Mucosa of rectum (tissue), 2 donors: Measurements from ENCODE around the gene RILPL2.
A peak's percentile ranks its signal among the peaks of the same experiment; 100 is the strongest.
"Not testable (repeated sequence)": the region's sequence is repeated elsewhere in the genome, so short reads cannot be mapped to it uniquely, and the experiment has no call there.

Source experiments
- H3K27ac ChIP-seq, 2 donors: one replicate each; pipeline ENCODE4 v1.7.0; 2013; ENCODE audit warnings: inconsistent platforms in 2 of 2, low read depth in 2 of 2, low read length in 2 of 2
- H3K27me3 ChIP-seq, 2 donors: one replicate each; pipeline ENCODE4 v1.7.0; 2013; ENCODE audit warnings: low read length in 2 of 2; ENCODE audit not compliant: control insufficient read depth in 2 of 2, insufficient read depth in 2 of 2
- H3K36me3 ChIP-seq, 2 donors: one replicate each; pipeline ENCODE4 v1.7.0; 2013; ENCODE audit warnings: low read length in 2 of 2; ENCODE audit not compliant: control insufficient read depth in 2 of 2, insufficient read depth in 2 of 2
- H3K4me1 ChIP-seq, 2 donors: one replicate each; pipeline ENCODE4 v1.7.0; 2013; ENCODE audit warnings: low read length in 2 of 2, mild to moderate bottlenecking in 1 of 2; ENCODE audit not compliant: control insufficient read depth in 2 of 2, insufficient read depth in 2 of 2
- H3K4me3 ChIP-seq, 2 donors: one replicate each; pipeline ENCODE4 v1.7.0; 2013; ENCODE audit warnings: low read length in 2 of 2
- H3K9ac ChIP-seq, 2 donors: one replicate each; pipeline ENCODE4 v1.7.0; 2013; ENCODE audit warnings: low read length in 2 of 2, low read depth in 1 of 2, mild to moderate bottlenecking in 1 of 2
- H3K9me3 ChIP-seq, 2 donors: one replicate each; pipeline ENCODE4 v1.7.0; 2013; ENCODE audit warnings: low read length in 2 of 2; ENCODE audit not compliant: control insufficient read depth in 2 of 2
- donor health status: healthy.
- donor health status: Normal muscosa, but diverticular disease.

RILPL2 gene

DNA sequence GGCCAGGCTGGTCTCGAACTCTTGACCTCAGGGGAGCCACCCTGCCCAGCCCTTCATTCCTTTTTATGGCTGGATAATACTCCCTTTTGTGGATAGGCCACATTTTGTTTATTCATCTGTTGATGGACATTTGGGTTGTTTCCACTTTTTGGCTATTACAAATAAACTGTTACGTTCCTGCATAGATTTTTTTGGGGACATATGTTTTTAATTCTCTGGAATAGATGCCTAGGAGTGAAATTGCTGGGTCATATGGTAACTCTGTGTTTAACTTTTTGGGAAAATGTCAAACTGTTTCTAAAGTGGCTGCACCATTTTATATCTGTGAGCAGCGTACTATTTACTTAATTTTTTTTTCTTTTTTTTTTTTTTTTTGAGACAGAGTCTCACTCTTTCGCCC, 42.7 kb downstream of the RILPL2 start:
- Histone ChIP-seq H3K9ac (no peak overlapping the region), H3K27me3 (no peaks in the 10 kb centered on the region), H3K4me1 (peaks cover 12 to 22% of the 10 kb centered on the region in 2 donors), H3K9me3 (no peaks in the 10 kb centered on the region), H3K36me3 (peaks cover 46 to 49% of the 10 kb centered on the region in 2 donors), H3K4me3 (no peak overlapping the region), H3K27ac (no peak overlapping the region)

- H3K36me3 ChIP-seq: peaks cover 37 to 40% of the 10 kb centered on the region in 2 donors
- no peak overlapping the region for H3K9ac ChIP-seq
- no peak overlapping the region for H3K4me3 ChIP-seq
- no peaks in the 10 kb centered on the region for H3K9me3 ChIP-seq
- H3K27me3 ChIP-seq: no peaks in the 10 kb centered on the region
- peak overlapping the region in 1 of 2 donors; percentile 39 for H3K27ac ChIP-seq
- H3K4me1 ChIP-seq: peaks cover 17 to 22% of the 10 kb centered on the region in 2 donors
These were observed 44.7 kb downstream of the RILPL2 start for GRCh38 chr12:123391546-123392343.

- H3K4me3 ChIP-seq: peak overlapping the region in 1 of 2 donors; percentile 69
- peak overlapping the region in 1 of 2 donors; percentile 78 for H3K27ac ChIP-seq
- H3K9me3 ChIP-seq: no peaks in the 10 kb centered on the region
- peak overlapping the region in 1 of 2 donors; percentile 38 for H3K9ac ChIP-seq
- H3K4me1 ChIP-seq: peaks cover 15 to 17% of the 10 kb centered on the region in 2 donors
- peaks cover 28 to 30% of the 10 kb centered on the region in 2 donors for H3K36me3 ChIP-seq
- H3K27me3 ChIP-seq: no peaks in the 10 kb centered on the region
These were observed 45.7 kb downstream of the RILPL2 start for GRCh38 chr12:123390498-123391426.

DNA sequence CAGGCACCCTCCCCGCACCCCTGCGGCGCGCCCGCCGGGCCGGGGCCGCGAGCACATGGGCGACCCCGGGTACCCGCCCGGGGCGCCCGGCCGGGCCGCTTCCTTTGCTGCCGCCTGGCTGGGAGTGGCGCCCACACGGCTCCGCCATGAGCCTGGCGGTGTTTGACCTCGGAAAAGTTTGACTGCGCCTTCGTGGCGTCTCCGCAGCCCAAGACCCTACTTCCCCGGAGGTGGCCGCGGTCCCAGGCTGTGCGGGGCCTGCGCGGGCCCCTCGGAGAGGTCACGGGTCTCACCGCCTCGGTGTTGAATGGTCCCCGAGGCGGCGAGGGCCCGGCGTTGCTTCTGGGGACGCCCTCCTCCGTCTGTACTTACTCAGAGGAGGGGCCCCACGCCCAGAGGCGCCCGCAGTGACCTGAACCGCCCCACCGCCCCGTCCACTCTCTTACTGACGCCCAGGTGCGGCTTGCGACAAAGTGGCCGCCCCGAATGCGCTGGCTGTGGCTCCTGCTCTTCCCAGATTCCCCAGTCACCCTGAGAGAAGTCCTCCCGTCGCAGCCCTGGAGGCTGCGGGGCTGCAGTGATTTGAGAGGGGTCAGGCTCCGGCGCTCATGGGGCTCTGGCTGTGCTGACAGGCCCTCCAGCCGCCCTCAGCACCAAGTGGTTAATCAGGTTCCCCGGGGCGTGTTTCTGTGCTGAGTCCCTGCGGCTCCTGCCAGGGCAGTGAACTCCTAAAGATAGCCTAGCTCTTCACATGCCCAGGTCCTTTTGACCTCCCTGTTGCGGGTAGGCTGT, 46.7 kb downstream of the RILPL2 start:
- Histone ChIP-seq H3K36me3 (peaks cover 24 to 25% of the 10 kb centered on the region in 2 donors), H3K4me3 (peak overlapping the region; percentile 66 to 69), H3K27ac (peak overlapping the region; percentile 78 to 86), H3K27me3 (no peaks in the 10 kb centered on the region), H3K9ac (peak overlapping the region; percentile 63 to 68), H3K9me3 (no peaks in the 10 kb centered on the region), H3K4me1 (peaks cover 17 to 19% of the 10 kb centered on the region in 2 donors)

- peak overlapping the region; percentile 78 to 86 for H3K27ac ChIP-seq
- peak overlapping the region; percentile 66 to 69 for H3K4me3 ChIP-seq
- peak overlapping the region in 1 of 2 donors; percentile 68 for H3K9ac ChIP-seq
These were observed 47.4 kb downstream of the RILPL2 start for GRCh38 chr12:123388951-123389559.

DNA sequence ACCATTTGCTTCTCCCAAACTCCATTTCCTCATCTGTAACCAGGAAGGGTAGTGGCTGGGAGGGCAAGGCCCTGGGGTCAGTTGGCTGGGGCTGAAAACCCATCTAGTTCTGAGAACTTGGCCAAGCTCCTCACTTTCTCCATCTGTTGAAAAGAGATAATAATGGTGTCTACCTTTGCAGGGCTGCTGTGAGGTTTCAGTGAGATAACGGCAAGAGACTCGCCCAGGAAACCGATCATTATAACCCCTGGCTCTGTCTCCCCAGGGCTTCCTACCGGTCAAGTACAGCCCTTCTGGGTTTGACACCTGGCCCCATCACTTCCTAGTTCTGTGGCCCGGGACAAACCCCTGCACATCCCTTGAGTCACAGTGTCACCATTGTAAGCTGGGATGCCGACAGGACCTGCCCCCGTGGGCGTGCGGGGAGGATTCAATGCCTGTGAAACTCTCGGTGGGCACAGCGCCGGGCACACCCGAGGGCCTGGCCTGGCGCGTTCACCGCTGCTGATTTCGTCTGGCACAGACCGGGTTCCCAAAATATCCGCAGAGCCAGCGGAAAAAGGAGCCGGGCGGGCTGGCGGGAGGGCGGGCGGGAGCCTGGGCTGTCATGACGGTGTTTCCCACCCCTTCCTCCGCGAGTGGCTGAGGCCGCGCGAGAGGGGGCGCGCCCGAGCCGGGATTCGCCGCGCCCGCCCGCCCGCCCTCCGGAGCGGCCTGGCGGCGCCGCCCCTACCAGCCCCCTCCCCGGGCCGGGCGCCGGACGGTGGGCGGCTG, 48.1 kb downstream of the RILPL2 start:
- H3K27me3 ChIP-seq: no peaks in the 10 kb centered on the region
- peak overlapping the region; percentile 65 to 79 for H3K4me3 ChIP-seq
- H3K9me3 ChIP-seq: no peaks in the 10 kb centered on the region
- peaks cover 22 to 24% of the 10 kb centered on the region in 2 donors for H3K4me1 ChIP-seq
- peak overlapping the region; percentile 86 to 89 for H3K27ac ChIP-seq
- peak overlapping the region; percentile 77 to 78 for H3K9ac ChIP-seq
- peaks cover 16 to 18% of the 10 kb centered on the region in 2 donors for H3K36me3 ChIP-seq

More at GRCh38 chr12:123388951-123389559, 47.4 kb downstream of the RILPL2 start:
- Histone ChIP-seq H3K36me3 (peaks cover 18 to 19% of the 10 kb centered on the region in 2 donors), H3K4me1 (peaks cover 22% of the 10 kb centered on the region in 2 donors), H3K9me3 (no peaks in the 10 kb centered on the region), H3K27me3 (no peaks in the 10 kb centered on the region)

DNA sequence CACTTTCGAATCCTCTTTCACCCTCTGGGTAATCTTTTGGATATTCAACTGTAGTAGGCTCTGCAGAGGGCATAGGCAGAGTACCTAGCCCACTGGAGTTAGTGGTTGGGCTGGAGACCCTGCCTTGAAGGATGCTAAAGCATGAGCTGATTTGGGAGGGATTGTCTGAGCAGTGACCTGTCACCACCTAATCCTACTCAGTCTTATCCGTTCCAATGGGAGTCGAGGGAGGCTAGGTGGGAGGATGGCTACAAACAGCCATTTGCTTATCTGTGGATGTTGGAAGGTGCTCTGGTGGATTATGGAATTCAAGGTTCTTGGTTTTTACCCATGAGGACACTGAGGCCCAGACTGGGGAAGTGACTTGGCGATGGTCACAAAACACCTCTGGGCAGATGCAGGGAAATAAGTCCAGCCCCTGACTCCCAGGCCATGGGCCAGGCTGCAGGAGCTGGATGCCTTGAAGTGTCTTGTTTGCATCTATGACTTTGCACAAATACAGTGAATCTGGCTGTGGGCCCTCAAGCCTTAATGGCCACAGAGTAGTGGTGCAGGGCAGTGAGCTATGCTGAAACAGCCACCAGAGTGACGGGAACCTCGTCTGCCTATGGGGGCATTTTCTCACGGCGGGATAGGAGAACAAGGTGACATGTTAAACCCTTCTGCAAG, 48.8 kb downstream of the RILPL2 start:
- Histone ChIP-seq H3K4me1 (peaks cover 22 to 26% of the 10 kb centered on the region in 2 donors), H3K9me3 (no peaks in the 10 kb centered on the region), H3K36me3 (peaks cover 15 to 17% of the 10 kb centered on the region in 2 donors), H3K4me3 (peak overlapping the region; percentile 65 to 79), H3K9ac (peak overlapping the region in 1 of 2 donors; percentile 78), H3K27ac (peak overlapping the region; percentile 86 to 89), H3K27me3 (no peaks in the 10 kb centered on the region)

GRCh38 chr12:123385536-123385935, 50.9 kb downstream of the RILPL2 start:
- H3K36me3 ChIP-seq, H3K4me3 ChIP-seq, H3K27ac ChIP-seq, H3K9me3 ChIP-seq, H3K27me3 ChIP-seq, H3K9ac ChIP-seq: not testable (repeated sequence)
- peaks cover 18 to 22% of the 10 kb centered on the region in 2 donors for H3K4me1 ChIP-seq
